Hepatocyte (in vitro differentiated cells): ENCODE results near the gene RIPK4.

Experiments
- CTCF ChIP-seq: fragments of 200-600 bp; sonication (generic); IDR thresholded peaks from 2 replicates; pipeline ENCODE4 v1.5.1; 2016; ENCODE audit warnings: antibody characterized with exemption, mild to moderate bottlenecking; ENCODE audit not compliant: poor library complexity
- EZH2 ChIP-seq: fragments of 200-600 bp; sonication (generic); IDR thresholded peaks from 2 replicates; pipeline ENCODE4 v1.6.1; 2016; ENCODE audit warnings: antibody characterized with exemption, mild to moderate bottlenecking, borderline replicate concordance
- EZH2phosphoT487 ChIP-seq: fragments of 200-600 bp; sonication (generic); IDR thresholded peaks from one replicate; pipeline ENCODE4 v1.6.1; 2018; ENCODE audit warnings: antibody characterized with exemption, mild to moderate bottlenecking, low read depth, moderate library complexity; ENCODE audit not compliant: unreplicated experiment, severe bottlenecking

GRCh38 chr21:41750532-41751151 lies 16.2 kb downstream of the RIPK4 start:
- no peak for TF ChIP-seq CTCF
- TF ChIP-seq EZH2: no peak
- TF ChIP-seq EZH2phosphoT487: no peak
